Endothelial cell of umbilical vein (primary cell): ENCODE data around the gene PSMB7. TPM values are rescaled to one million over a fixed set of nuclear protein-coding genes. Genes with fewer than 3 reads are reported as not detected.

Experiments used
- BruUV-seq: library from RNA; stranded (reverse); fragments of 400-500 nt; replicated peaks from 2 replicates; lab custom pipeline; 2021; lab: Mats Ljungman, UMichigan
- CTCF ChIA-PET: fragments of 300-600, 350-600 bp; sonication (Branson Sonifier 250); formaldehyde crosslinking; loops from one replicate; lab custom pipeline; 2021; ENCODE audit warnings: antibody characterized with exemption, inconsistent platforms; lab: Charles Lee
- POLR2A ChIA-PET: fragments of 300-600, 350-600 bp; sonication (Branson Sonifier 250); formaldehyde crosslinking; loops from one replicate; lab custom pipeline; 2021; ENCODE audit warnings: antibody characterized with exemption, inconsistent platforms; lab: Charles Lee
- DNase-seq: peaks from one replicate; pipeline ENCODE4 v3.0.0-alpha.2; 2011; ENCODE audit warnings: low read depth, low spot score
- FAIRE-seq: peaks from 2 replicates; lab custom pipeline; 2011; peaks lifted over from hg19 to GRCh38; lab: Jason Lieb, UNC
- H2AFZ ChIP-seq: 2 replicates; pipeline ENCODE4 v1.6.0; 2012; ENCODE audit warnings: low read depth, low read length, control low read depth, inconsistent platforms
- H3K27ac ChIP-seq: 2 replicates; pipeline ENCODE4 v1.5.1; 2011; ENCODE audit warnings: low read depth, mild to moderate bottlenecking, control low read depth, low read length, moderate library complexity; ENCODE audit not compliant: insufficient read depth
- H3K27me3 ChIP-seq, 2 experiments: 2 replicates each; pipeline versions ENCODE4 v1.6.0 to v1.6.1; 2011; ENCODE audit warnings: low read length in 2 of 2, mixed read lengths in 1 of 2; ENCODE audit not compliant: control insufficient read depth in 2 of 2, insufficient read depth in 2 of 2
- H3K36me3 ChIP-seq, 2 experiments: 2 replicates in 1 of 2; 3 replicates in 1 of 2; pipeline ENCODE4 v1.5.1; 2011; ENCODE audit warnings: low read length in 2 of 2, mild to moderate bottlenecking in 1 of 2, moderate library complexity in 1 of 2; ENCODE audit not compliant: control insufficient read depth in 2 of 2, insufficient read depth in 2 of 2; ENCODE audit errors: extremely low read depth in 1 of 2
- H3K4me1 ChIP-seq: 3 replicates; pipeline ENCODE4 v1.5.1; 2011; ENCODE audit warnings: mild to moderate bottlenecking, low read length; ENCODE audit not compliant: control insufficient read depth, insufficient read depth; ENCODE audit errors: extremely low read depth
- H3K4me2 ChIP-seq: 2 replicates; pipeline ENCODE4 v1.6.1; 2011; ENCODE audit warnings: low read length, control low read depth, mixed read lengths; ENCODE audit not compliant: insufficient read depth
- H3K4me3 ChIP-seq, 3 experiments: fragments of 200-600 bp in 1 of 3; sonication (generic), shearing (Covaris generic) in 1 of 3; replicated peaks in 1 of 3; 2 replicates each; pipeline ENCODE4 v1.5.1; 2011 to 2016; ENCODE audit warnings: control low read depth in 3 of 3, low read length in 3 of 3, mild to moderate bottlenecking in 2 of 3, inconsistent platforms in 1 of 3, low read depth in 1 of 3, moderate library complexity in 1 of 3; ENCODE audit not compliant: insufficient read depth in 1 of 3
- H3K79me2 ChIP-seq: 2 replicates; pipeline ENCODE4 v1.6.0; 2012; ENCODE audit warnings: low read length, inconsistent platforms; ENCODE audit not compliant: control insufficient read depth, insufficient read depth
- H3K9ac ChIP-seq: replicated peaks from 2 replicates; pipeline ENCODE3; 2011; ENCODE audit warnings: low read length, control low read depth; ENCODE audit not compliant: insufficient read depth; ENCODE audit errors: extremely low read depth
- H3K9me1 ChIP-seq: replicated peaks from 3 replicates; pipeline ENCODE4 v1.6.0; 2011; ENCODE audit warnings: mild to moderate bottlenecking, low read length; ENCODE audit not compliant: control insufficient read depth, insufficient read depth; ENCODE audit errors: extremely low read depth
- H3K9me3 ChIP-seq: replicated peaks from 2 replicates; pipeline ENCODE4 v1.5.1; 2012; ENCODE audit warnings: low read length, inconsistent platforms; ENCODE audit not compliant: control insufficient read depth, insufficient read depth
- H4K20me1 ChIP-seq: replicated peaks from 2 replicates; pipeline ENCODE3; 2011; ENCODE audit warnings: mild to moderate bottlenecking, low read length; ENCODE audit not compliant: control insufficient read depth, insufficient read depth; ENCODE audit errors: extremely low read depth
- EZH2 ChIP-seq: IDR thresholded peaks from 2 replicates; pipeline ENCODE4 v1.6.1; 2012; ENCODE audit warnings: borderline replicate concordance, low read depth, mild to moderate bottlenecking, moderate library complexity, low read length, inconsistent platforms; ENCODE audit not compliant: severe bottlenecking
- FOS ChIP-seq: IDR thresholded peaks from 2 replicates; pipeline ENCODE4 v1.6.1; 2011; ENCODE audit warnings: mild to moderate bottlenecking, low read length, moderate library complexity, borderline replicate concordance; ENCODE audit not compliant: insufficient read depth
- GATA2 ChIP-seq: IDR thresholded peaks from 2 replicates; pipeline ENCODE4 v1.7.0; 2011; ENCODE audit warnings: low read depth, mild to moderate bottlenecking, moderate library complexity, mixed read lengths, low read length; ENCODE audit not compliant: insufficient read length, insufficient read depth
- JUN ChIP-seq: IDR thresholded peaks from 2 replicates; pipeline ENCODE4 v1.6.1; 2011; ENCODE audit warnings: borderline replicate concordance, low read depth; ENCODE audit not compliant: insufficient read length, insufficient read depth
- POLR2A ChIP-seq: IDR thresholded peaks from 2 replicates; pipeline ENCODE4 v1.6.1; 2012; ENCODE audit warnings: low read depth, mild to moderate bottlenecking, control low read depth, low read length
- POLR2AphosphoS5 ChIP-seq: IDR thresholded peaks from 2 replicates; pipeline ENCODE4 v1.6.1; 2012; ENCODE audit warnings: low read depth, mild to moderate bottlenecking, control low read depth, low read length, moderate library complexity; ENCODE audit not compliant: insufficient read depth
- dilution Hi-C: fragments of 300-500 bp; cut with MboI; formaldehyde crosslinking; loops from one replicate; pipeline ENCODE4 v1.15.0; 2019; ENCODE audit warnings: low sequenced_read_pairs; ENCODE audit not compliant: extremely low pct_ligation_motif_present
- intact Hi-C: fragments of 100-400 bp; cut with micrococcal nuclease; formaldehyde crosslinking; loops from one replicate; pipeline ENCODE4 v1.10.0; 2022
- polyA plus RNA-seq, 4 experiments: library from polyadenylated mRNA; depleted of rRNA in 3 of 4; stranded (reverse) in 3 of 4; unstranded in 1 of 4; fragments of >200 nt; gene quantifications; 2 replicates each; pipeline versions ENCODE4 v1.2.1 to v1.2.3, GENCODE V29; 2011 to 2012; ENCODE audit warnings: missing spikeins in 1 of 4
- total RNA-seq: library from RNA; stranded (reverse); gene quantifications from 2 replicates; pipeline ENCODE4 v1.2.3, GENCODE V29; 2021
- TF ChIP-seq, protein P1 (sequence below): IDR thresholded peaks from 2 replicates; pipeline ENCODE4 v1.6.1; 2011; ENCODE audit not compliant: insufficient read depth, insufficient read length

PSMB7 gene
- total and polyA plus RNA-seq, 2 donors (not counting 3 experiments of a cell fraction or from before 2014, with no cell fraction given): 227 to 366 TPM

DNA sequence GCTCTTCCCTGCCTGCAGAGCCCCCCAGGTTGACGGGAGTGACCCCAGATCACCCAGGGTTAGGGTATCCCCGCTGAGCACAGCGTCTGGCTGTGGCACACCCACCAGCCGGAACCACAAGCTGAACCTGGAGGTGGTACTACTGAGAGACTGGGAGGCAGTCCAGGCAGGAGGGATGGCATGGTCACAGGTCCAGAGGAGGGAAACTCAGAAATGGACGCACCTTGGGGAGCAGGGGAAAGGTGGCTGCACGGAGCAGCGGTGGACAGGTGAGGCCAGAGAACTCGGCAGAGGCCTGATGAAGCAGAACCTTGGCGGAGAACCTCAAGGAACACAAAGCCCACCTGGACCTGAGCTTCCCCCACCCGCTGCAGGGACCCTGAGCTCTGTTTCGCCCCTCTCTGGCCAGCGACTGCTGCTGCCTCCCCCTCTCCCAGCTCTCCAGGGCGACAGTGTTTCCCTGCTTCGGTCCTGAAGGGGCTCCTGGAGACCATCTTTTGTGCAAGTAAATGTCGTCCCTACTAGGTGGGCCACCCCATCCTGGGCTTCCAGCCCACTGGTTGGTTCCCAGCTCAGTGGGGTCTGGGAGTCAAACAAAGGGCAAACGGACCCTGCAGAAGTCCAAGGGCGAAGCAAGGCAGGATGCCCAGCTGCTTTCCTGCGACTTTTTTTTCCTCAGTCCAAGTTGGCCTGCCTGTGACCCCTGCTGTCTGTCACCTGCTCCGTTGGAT, 35.9 kb upstream of the PSMB7 start:
- H4K20me1 ChIP-seq: no peaks in the 10 kb centered on the region
- ChIA-PET CTCF (interaction anchor here (0.9 kb wide), 1 partner anchor 11 kb away, joined by 3 read pairs; no protein-coding TSS in a partner anchor), POLR2A (no interaction called here)
- H3K36me3 ChIP-seq: no peaks in the 10 kb centered on the region
- TF ChIP-seq GATA2 (no peak), EZH2 (no peak), POLR2AphosphoS5 (no peak), FOS (no peak), POLR2A (no peak), JUN (no peak)
- TF ChIP-seq, protein P1, sequence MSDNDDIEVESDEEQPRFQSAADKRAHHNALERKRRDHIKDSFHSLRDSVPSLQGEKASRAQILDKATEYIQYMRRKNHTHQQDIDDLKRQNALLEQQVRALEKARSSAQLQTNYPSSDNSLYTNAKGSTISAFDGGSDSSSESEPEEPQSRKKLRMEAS: no peak
- no peak overlapping the region for H2AFZ ChIP-seq
- no peaks in the 10 kb centered on the region for H3K79me2 ChIP-seq
- no peak overlapping the region for H3K4me2 ChIP-seq
- no peaks in the 10 kb centered on the region for H3K9me1 ChIP-seq
- DNase-seq: no peak
- no peak for FAIRE-seq
- H3K9me3 ChIP-seq: no peaks in the 10 kb centered on the region
- H3K27me3 ChIP-seq: peaks cover 19 to 29% of the 10 kb centered on the region in 2 experiments
- no peak overlapping the region for H3K4me3 ChIP-seq
- H3K9ac ChIP-seq: no peak overlapping the region
- dilution Hi-C loops (no loop called here), intact Hi-C loops (no loop called here)
- H3K27ac ChIP-seq: no peak overlapping the region
- no TSS peak for BruUV-seq
- peaks cover 3% of the 10 kb centered on the region for H3K4me1 ChIP-seq
